NCI-H1417 (cell line): ENCODE results near the gene ZNF554.

ENCODE experiments used
- DNase-seq, 3 experiments: peaks; one replicate each; lab custom pipeline; 2025; lab: John Stamatoyannopoulos, UW

The ZNF554 gene

GRCh38 chr19:2819540-2820111, at the start of gene ZNF554:
TSS of gene ZNF554 (plus strand) at chr19:2819868. CDS start at chr19:2820072, 204 bp downstream.
- peak; percentile 96 to 99 (median 98) for DNase-seq

GRCh38 chr19:2770055-2771013, 49.3 kb upstream of the ZNF554 start:
- DNase-seq = no peak

GRCh38 chr19:2771786-2772674, 47.6 kb upstream of the ZNF554 start:
- no peak for DNase-seq

DNA sequence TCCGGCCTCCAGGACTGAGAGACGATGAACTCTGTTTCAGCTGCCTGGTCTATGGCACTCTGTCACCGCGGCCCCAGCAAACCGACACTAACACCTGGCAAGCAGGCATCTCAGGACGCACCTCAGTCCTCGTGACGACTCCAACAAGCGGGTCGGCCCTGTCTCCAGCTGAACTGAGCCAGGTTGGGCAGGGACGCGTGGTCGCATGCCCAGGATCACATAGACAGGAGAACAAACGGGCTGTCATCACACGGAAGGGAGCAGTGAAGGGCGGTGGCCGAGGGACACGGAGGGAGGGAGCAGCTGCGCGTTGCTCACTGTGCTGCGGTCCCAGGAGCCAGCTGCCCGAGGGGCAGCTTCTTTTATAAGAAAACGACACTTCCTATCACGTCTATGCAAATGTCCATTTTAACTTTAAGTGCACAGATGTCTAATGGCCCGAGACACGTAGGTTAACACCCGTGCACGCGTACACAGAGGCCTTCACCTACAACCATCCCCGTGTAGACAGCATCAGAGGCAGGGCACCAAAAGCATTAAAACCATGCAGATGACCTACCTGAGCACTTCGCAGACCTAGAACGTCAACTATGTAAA, 45.5 kb upstream of the ZNF554 start:
- DNase-seq = no peak

- DNase-seq = no peak
These were observed 44.6 kb upstream of the ZNF554 start for GRCh38 chr19:2774953-2775555.

DNA sequence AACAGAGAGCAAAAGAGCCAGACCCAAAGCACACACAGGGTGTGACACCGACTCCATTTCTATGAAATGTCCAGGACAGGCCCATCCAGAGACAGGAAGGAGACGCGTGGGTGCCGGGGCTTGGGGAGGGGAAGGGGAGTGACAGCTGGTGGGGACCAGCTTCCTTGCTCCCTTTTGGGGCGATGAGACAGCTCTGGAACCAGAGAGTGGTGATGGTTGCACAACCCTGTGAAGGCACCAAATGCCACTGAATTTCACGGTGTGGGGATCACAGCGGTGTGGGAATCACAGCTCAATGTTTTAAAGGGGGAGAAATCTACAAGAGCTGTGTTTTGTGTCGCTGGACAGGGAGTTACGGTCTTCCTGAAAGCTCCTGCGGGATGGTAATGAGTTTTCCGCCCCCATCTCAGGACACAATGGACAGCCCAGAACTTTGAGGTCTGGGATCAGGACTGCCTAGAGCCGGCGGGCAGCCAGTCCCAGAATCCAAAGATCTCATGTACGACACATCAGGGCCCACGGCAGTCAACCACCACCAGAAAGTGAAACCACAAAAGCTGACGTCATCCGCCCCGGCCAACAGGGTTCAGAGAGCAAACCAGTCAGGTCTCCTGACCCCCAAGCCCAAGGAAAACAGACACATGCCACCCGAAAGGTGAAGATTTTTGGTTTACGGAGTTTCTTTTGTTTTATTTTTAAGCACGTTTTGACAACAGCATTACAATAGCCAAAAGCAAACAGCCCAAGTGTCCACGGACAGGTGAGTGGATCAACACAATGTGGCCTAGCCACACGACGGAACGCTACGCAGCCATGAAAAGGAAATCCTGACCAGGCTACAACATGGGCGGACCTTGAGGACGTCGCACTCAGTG, 43.9 kb upstream of the ZNF554 start:
- DNase-seq = no peak

GRCh38 chr19:2777952-2778683, 41.5 kb upstream of the ZNF554 start:
- DNase-seq = no peak

- DNase-seq = no peak
These were observed 40.4 kb upstream of the ZNF554 start for GRCh38 chr19:2779121-2779740.

DNA sequence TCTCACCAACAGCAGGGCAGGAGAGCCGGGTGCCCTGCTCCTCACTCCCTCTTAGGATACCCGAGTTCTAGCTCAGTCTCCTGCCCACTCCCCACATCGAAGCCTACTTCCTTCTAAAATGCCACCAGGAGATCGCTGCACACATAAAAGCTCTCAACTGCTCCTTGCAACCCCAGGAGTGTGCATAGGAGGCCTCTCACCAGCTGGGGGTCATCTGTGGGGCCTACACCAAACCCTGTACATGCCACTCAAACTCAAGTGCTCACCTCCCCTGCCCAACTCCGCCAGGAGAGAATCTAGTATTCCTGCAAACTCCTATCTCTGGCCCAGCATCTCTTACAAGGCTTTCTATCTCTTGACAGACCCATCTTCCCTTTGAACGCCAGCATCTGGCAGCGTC, 39.4 kb upstream of the ZNF554 start:
- no peak for DNase-seq

GRCh38 chr19:2782329-2782935, 37.2 kb upstream of the ZNF554 start:
- peak in 1 of 3 experiments; percentile 43 for DNase-seq

DNA sequence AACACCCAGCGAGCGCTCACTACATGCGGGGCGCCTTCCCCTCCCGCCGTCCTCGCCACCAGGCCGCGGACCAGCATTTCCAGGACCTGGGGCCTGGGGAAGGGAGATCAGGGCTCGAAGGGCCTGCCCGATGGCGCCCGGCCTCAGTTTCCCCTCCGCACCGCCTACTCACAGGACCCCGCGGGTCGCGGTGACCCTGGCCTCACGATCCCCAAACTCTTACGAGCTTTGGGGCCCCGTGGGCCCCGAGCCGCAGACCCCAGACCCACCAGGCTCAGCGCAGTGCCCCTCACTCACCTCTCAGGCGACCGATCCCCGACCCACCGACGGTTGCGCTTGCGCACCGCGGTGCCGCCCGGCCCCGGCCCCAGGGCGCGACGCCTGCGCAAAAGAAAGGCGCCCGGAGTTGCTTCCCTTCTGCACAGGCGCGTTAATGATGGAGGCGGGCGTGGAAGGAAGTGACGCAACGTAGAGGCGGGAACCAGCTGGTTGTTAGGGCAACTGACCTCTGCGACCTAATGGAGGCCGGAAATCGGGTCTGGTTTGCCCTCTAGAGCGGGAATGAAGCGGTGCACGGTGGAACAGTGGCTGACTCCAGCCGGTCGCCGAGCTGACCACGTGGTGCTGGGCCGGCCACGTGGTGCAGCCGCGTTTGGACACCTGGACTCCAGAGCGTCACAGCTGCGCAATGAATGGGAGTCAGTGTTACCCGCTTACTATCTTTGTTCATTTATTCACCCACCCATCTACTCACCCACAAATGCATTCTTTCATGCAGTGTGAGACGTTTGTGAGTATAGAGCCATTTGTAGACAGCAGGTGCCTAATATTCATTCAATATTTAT, 36.5 kb upstream of the ZNF554 start, which contains the start of gene SGTA:
TSS of gene SGTA (minus strand) at position 338 of the 845 bp plus-strand sequence. CDS start 14,205 bp downstream, outside the sequence.
- DNase-seq = peak; percentile 99 to 100 (median 99)

DNA sequence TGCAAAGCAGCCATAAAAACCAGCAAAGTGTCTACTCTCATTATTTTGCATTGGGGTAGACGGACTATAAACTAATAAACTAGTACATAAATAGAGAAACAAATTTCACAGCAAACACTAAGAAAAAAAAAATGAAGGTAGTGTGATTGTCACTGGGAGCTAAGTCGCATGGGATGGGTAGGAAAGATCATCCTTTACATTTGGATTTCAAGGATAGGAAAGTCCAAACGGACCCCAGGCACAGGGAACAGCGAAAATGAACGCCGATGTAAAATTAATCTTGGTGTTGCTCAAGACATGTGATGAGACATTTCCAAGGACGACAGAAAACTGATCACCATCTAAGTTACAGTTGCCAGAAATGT, 35.9 kb upstream of the ZNF554 start:
- no peak for DNase-seq

- peak; percentile 99 to 100 (median 100) for DNase-seq
These were observed 34.2 kb upstream of the ZNF554 start, which contains the start of gene THOP1 for GRCh38 chr19:2785244-2785997. TSS of gene THOP1 (plus strand) at chr19:2785503. CDS start at chr19:2785663, 160 bp downstream.

- no peak for DNase-seq
These were observed 32.6 kb upstream of the ZNF554 start for GRCh38 chr19:2787115-2787514.

DNA sequence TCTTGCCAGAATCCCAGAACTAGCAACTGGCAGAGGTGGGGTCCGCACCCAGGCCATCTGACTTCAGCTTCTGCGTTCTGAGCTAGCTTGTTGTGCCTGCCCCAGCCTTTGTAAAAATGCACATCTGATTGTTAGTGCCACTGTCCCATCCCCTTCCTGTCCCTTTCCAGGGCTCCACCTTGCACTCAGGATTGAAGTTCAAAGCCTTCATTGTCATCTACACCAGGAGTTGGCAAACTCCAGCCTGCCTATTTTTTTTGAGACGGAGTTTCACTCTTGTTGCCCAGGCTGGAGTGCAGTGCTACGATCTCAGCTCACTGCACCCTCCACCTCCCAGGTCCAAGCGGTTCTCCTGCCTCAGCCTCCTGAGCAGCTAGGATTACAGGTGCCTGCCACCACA, 31.4 kb upstream of the ZNF554 start:
- no peak for DNase-seq

GRCh38 chr19:2790194-2790556, 29.5 kb upstream of the ZNF554 start:
- no peak for DNase-seq
